ENCODE results near the gene STON2.
"Not testable (repeated sequence)": the region's sequence is repeated elsewhere in the genome, so short reads cannot be mapped to it uniquely, and the experiment has no call there.

Gene STON2

GRCh38 chr14:81434230-81434629 is 34.1 kb upstream of the STON2 start:
- no peak overlapping the region for H3K4me3 ChIP-seq (ENCODE audit: control insufficient read depth, low read depth, low read length)
- no peak for DNase-seq (ENCODE audit: low read depth)
- TF ChIP-seq CTCF (IDR thresholded peaks at IDR 0.05; ENCODE audit: control insufficient read depth, insufficient read depth, low read depth, low read length, missing control alignments): no peak

- H3K4me3 ChIP-seq (ENCODE audit: control insufficient read depth, low read depth, low read length): no peak overlapping the region
- DNase-seq (ENCODE audit: low read depth): no peak
- TF ChIP-seq CTCF (IDR thresholded peaks at IDR 0.05; ENCODE audit: control insufficient read depth, insufficient read depth, low read depth, low read length, missing control alignments): no peak
Measured at GRCh38 chr14:81433378-81433777, 33.3 kb upstream of the STON2 start.

DNA sequence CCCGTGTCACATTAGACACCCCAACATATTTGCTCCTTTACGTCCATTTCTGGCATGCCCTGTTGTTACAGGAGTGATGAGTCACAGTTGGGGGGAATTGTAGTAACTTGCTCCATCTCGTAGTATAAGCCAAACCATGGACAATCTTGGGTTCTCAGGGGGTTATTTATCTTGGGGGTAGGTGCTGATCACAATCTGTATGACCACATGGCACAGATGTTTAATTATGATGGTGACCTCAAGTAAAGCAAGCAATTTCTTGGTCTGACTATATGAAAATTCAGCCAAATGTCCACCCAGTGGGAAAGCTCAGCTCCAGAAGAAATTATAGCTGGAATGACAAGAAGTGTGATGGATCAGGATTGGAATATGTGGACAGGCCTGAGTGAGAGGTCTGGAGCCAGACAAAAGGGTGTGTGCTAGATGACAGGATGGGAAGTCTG is 32.1 kb upstream of the STON2 start:
- H3K4me3 ChIP-seq (ENCODE audit: control insufficient read depth, low read depth, low read length): no peak overlapping the region
- no peak for DNase-seq (ENCODE audit: low read depth)
- TF ChIP-seq CTCF (IDR thresholded peaks at IDR 0.05; ENCODE audit: control insufficient read depth, insufficient read depth, low read depth, low read length, missing control alignments): no peak

- no peak overlapping the region for H3K4me3 ChIP-seq (ENCODE audit: control insufficient read depth, low read depth, low read length)
- DNase-seq (ENCODE audit: low read depth): no peak
- TF ChIP-seq CTCF (IDR thresholded peaks at IDR 0.05; ENCODE audit: control insufficient read depth, insufficient read depth, low read depth, low read length, missing control alignments): no peak
Measured at GRCh38 chr14:81430235-81430634, 30.1 kb upstream of the STON2 start.

DNA sequence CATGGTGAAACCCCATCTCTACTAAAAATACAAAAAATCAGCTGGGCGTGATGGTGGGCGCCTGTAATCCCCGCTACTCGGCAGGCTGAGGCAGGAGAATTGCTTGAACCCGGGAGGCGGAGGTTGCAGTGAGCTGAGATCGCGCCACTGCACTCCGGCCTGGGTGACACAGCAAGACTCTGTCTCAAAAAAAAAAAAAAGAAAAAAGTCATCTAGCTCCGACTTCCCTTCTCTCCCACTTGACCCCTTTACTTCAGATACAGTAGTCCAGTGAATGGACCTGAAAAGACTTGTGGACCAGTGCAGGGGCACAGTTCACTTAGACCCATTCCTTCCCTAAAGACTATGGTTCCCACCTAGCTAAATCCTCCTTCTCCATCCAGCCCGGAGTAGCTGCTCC is 29.6 kb upstream of the STON2 start:
- not testable (repeated sequence) for DNase-seq (ENCODE audit: low read depth); H3K4me3 ChIP-seq (ENCODE audit: control insufficient read depth, low read depth, low read length)

- H3K4me3 ChIP-seq (ENCODE audit: control insufficient read depth, low read depth, low read length): no peak overlapping the region
- TF ChIP-seq CTCF (IDR thresholded peaks at IDR 0.05; ENCODE audit: control insufficient read depth, insufficient read depth, low read depth, low read length, missing control alignments): no peak
- no peak for DNase-seq (ENCODE audit: low read depth)
Measured at GRCh38 chr14:81429028-81429427, 28.9 kb upstream of the STON2 start.

DNA sequence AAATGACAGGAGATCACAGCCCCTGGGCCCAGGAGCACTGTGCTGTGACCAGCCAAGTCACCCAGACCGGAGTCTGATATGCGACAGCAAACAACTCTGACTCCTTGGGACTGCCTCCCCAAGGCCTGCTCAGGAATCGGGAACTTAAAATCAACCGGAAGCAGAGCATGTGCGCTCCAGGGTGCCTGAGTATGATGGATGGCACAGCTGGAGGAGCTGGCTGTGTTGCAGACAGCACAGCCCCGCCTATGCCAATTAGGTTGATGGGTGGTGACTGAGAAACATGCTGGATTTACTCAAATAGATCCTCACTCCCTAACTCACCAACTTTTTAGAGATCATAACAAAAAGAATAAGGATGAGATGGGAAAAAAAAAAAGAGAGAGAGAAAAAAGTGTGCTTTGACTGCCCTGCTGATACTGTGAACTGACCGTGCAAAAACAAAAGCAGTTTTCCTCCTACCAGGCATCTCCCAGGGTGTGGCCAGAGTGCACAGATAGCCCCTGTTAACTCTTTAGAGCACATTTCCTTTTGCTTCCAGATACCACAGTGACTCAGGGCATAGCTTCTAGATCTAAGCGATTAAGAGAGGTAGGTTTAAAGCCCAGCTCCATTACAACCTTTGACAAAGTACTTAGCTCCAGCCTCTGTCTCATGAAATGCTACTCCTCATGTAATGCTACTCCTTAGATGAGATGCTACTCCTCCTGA is 27.4 kb upstream of the STON2 start:
- DNase-seq (ENCODE audit: low read depth): no peak
- no peak overlapping the region for H3K4me3 ChIP-seq (ENCODE audit: control insufficient read depth, low read depth, low read length)

More for the DNA sequence above, 27.4 kb upstream of the STON2 start:
- TF ChIP-seq CTCF (IDR thresholded peaks at IDR 0.05; ENCODE audit: control insufficient read depth, insufficient read depth, low read depth, low read length, missing control alignments): no peak

Measured in AG09309 (cell line).